Measurements from ENCODE around the gene C1orf94.

- TF ChIP-seq CTCF (IDR thresholded peaks at IDR 0.05) (no peak), POLR2AphosphoS5 (IDR thresholded peaks at IDR 0.05) (no peak)
Measured at GRCh38 chr1:34267326-34267725, 90.6 kb downstream of the C1orf94 start.

All from transverse colon (tissue), 4 donors.